GM23248 (cell line): Measurements from ENCODE around the gene AFF3. TPM values are rescaled to one million over a fixed set of nuclear protein-coding genes. Genes with fewer than 3 reads are reported as not detected.
A peak's percentile ranks its signal among the peaks of the same experiment; 100 is the strongest.

Experiments
- DNase-seq: peaks from one replicate; pipeline ENCODE4 v3.0.0-alpha.2; 2015
- H2AFZ ChIP-seq: fragments of 200-600 bp; sonication (generic); 2 replicates; pipeline ENCODE4 v1.6.1; 2016; ENCODE audit warnings: antibody characterized with exemption
- H3F3A ChIP-seq: fragments of 200-600 bp; sonication (generic); 2 replicates; pipeline ENCODE4 v1.6.1; 2016; ENCODE audit warnings: mild to moderate bottlenecking, antibody characterized with exemption, mixed run types; ENCODE audit not compliant: insufficient read depth
- H3K27ac ChIP-seq: fragments of 200-600 bp; sonication (generic); 2 replicates; pipeline ENCODE4 v1.5.1; 2016; ENCODE audit warnings: mild to moderate bottlenecking
- H3K27me3 ChIP-seq: fragments of 200-600 bp; sonication (generic); replicated peaks from 2 replicates; pipeline ENCODE4 v1.6.1; 2016; ENCODE audit warnings: mild to moderate bottlenecking; ENCODE audit not compliant: insufficient read depth
- H3K36me3 ChIP-seq: fragments of 200-600 bp; sonication (generic); 2 replicates; pipeline ENCODE4 v1.6.1; 2016; ENCODE audit warnings: low read depth, mild to moderate bottlenecking
- H3K4me1 ChIP-seq: fragments of 200-600 bp; sonication (generic); 2 replicates; pipeline ENCODE4 v1.6.1; 2016; ENCODE audit warnings: mild to moderate bottlenecking; ENCODE audit not compliant: insufficient read depth
- H3K4me2 ChIP-seq: fragments of 200-600 bp; sonication (generic); one replicate; pipeline ENCODE4 v1.6.1; 2016; ENCODE audit warnings: mild to moderate bottlenecking; ENCODE audit not compliant: unreplicated experiment
- H3K4me3 ChIP-seq: fragments of 200-600 bp; sonication (generic); 2 replicates; pipeline ENCODE4 v1.5.1; 2016; ENCODE audit warnings: mild to moderate bottlenecking
- H3K79me2 ChIP-seq: fragments of 200-600 bp; sonication (generic); 2 replicates; pipeline ENCODE4 v1.6.1; 2016; ENCODE audit warnings: mild to moderate bottlenecking; ENCODE audit not compliant: insufficient read depth
- H3K9ac ChIP-seq: fragments of 200-600 bp; sonication (generic); 2 replicates; pipeline ENCODE4 v1.6.1; 2016; ENCODE audit warnings: mild to moderate bottlenecking
- H3K9me2 ChIP-seq: fragments of 200-600 bp; sonication (generic); 2 replicates; pipeline ENCODE4 v1.6.1; 2016; ENCODE audit warnings: mixed run types, mild to moderate bottlenecking, moderate library complexity; ENCODE audit not compliant: insufficient read depth
- H3K9me3 ChIP-seq: fragments of 200-600 bp; sonication (generic); one replicate; pipeline ENCODE4 v1.6.1; 2017; ENCODE audit warnings: low read depth
- H4K20me1 ChIP-seq: fragments of 200-600 bp; sonication (generic); 2 replicates; pipeline ENCODE4 v1.6.0; 2016; ENCODE audit not compliant: insufficient read depth
- EZH2 ChIP-seq: fragments of 200-600 bp; sonication (generic); IDR thresholded peaks from 2 replicates; pipeline ENCODE4 v1.6.1; 2018; ENCODE audit warnings: antibody characterized with exemption, mild to moderate bottlenecking; ENCODE audit not compliant: insufficient read depth, poor library complexity, severe bottlenecking
- EZH2phosphoT487 ChIP-seq: fragments of 200-600 bp; sonication (generic); IDR thresholded peaks from 2 replicates; pipeline ENCODE4 v1.6.1; 2018; ENCODE audit warnings: antibody characterized with exemption, moderate library complexity, mild to moderate bottlenecking, low read depth; ENCODE audit not compliant: insufficient read depth
- WGBS, 2 experiments: methylation state at CpG; one replicate each; pipeline ENCODE4 v1.1.6; 2015 to 2017; ENCODE audit warnings: low lambda C conversion rate in 2 of 2, low coverage in 1 of 2; ENCODE audit errors: missing lambda C conversion rate in 2 of 2; 5-methylcytosine and 5-hydroxymethylcytosine counted together
- in situ Hi-C: fragments of 300-500 bp; cut with MboI; formaldehyde crosslinking; loops from 2 replicates; pipeline ENCODE4 v1.15.0; 2020
- polyA plus RNA-seq: library from polyadenylated mRNA; unstranded; fragments of >200 nt; fragmentation: Nextera tagmentation; extraction: Ambion mirVana; gene quantifications from 2 replicates; pipeline ENCODE4 v1.2.1, GENCODE V29; 2016
- total RNA-seq: library from RNA; depleted of rRNA; stranded (reverse); fragments of >200 nt; shearing (Covaris generic); gene quantifications from 2 replicates; pipeline ENCODE4 v1.2.3, GENCODE V29; 2014

The AFF3 gene
- total and polyA plus RNA-seq, 2 experiments from 2014 or later = 0.56 to 0.86 TPM

DNA sequence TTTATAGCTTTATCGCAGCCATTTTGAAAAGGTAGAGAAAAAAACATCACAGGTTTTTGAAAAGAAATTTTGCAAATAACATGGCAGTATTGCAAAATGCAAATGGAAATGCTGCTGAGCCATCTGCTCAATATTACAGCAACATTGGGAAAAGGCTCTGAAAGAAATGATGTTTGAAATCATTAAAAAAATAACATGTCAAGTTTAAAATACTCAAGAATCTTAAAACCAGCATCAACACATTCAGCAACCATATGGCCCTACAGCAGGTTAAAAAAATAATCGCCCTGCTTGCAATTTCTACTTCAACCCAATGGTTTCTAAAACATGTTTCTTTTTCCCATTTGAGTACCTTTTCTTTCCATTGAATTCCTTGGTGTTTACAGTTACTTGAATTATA, 289.4 kb downstream of the AFF3 start:
- Histone ChIP-seq H3K4me1 (no peaks in the 10 kb centered on the region), H3K9me3 (no peaks in the 10 kb centered on the region), H4K20me1 (no peaks in the 10 kb centered on the region), H3K4me2 (no peak overlapping the region), H3K9ac (no peak overlapping the region), H3K9me2 (no peaks in the 10 kb centered on the region), H2AFZ (no peak overlapping the region), H3K27ac (no peak overlapping the region), H3F3A (no peaks in the 10 kb centered on the region), H3K79me2 (no peaks in the 10 kb centered on the region), H3K27me3 (no peaks in the 10 kb centered on the region), H3K36me3 (no peaks in the 10 kb centered on the region), H3K4me3 (no peak overlapping the region)
- in situ Hi-C loops = no loop called here
- no peak for DNase-seq
- WGBS, 2 experiments = 66 to 76% methylated on average over 2 of the region's 2 CpGs
- TF ChIP-seq EZH2phosphoT487 (no peak), EZH2 (no peak)

DNA sequence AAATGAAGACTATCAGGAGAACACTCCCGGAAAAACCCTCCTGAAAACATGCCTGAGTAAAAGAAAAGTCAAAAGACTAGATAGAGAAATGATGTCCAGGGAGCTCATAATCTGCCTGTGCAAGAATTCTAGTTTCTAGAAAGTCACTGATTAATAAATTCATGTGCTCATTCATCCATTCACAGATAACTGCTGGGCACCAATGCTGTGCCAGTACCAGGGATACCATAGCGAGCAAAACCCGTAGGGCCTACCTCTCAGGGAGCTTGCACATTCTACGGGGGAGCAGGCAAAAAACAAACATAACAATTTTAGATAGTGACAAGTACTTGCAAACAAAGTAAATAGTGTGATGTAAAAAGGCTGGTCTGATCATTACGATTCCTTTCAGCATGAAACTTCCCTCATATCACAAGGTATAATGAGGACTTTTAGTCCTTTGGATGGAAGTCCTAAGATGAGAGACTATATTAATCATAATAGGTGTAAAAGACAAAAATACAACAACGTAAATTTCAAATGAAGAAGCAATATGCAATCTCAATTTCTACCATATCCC, 289.9 kb downstream of the AFF3 start:
- H3F3A ChIP-seq = no peaks in the 10 kb centered on the region

DNA sequence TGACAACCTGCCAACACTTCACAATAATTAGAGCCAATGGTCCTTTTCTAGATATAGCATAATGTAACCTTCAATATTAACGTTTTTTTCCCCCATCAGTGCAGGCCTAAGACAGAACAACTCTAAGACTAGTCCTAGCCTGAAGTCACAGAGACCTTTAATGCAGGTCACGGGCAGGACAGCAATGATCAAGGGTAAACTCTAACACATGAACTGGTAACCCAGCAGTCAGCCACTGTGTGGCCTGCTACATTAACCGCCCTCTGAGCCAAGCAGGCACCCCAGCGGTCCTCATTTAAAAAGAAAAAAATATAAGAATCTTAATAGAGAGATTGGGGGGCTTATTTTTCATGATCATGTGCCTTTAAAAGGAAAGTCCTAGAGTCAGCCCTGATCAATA, 290.6 kb downstream of the AFF3 start:
- Histone ChIP-seq H3K9me2 (no peaks in the 10 kb centered on the region), H3K79me2 (no peaks in the 10 kb centered on the region), H4K20me1 (no peaks in the 10 kb centered on the region), H3K4me2 (no peak overlapping the region), H3K27me3 (no peaks in the 10 kb centered on the region), H3K27ac (no peak overlapping the region), H3K4me1 (no peaks in the 10 kb centered on the region), H3K9ac (no peak overlapping the region), H3F3A (no peaks in the 10 kb centered on the region), H2AFZ (no peak overlapping the region), H3K4me3 (no peak overlapping the region), H3K36me3 (no peaks in the 10 kb centered on the region), H3K9me3 (no peaks in the 10 kb centered on the region)
- in situ Hi-C loops = no loop called here
- DNase-seq = no peak
- WGBS, 2 experiments = 68 to 73% methylated on average over 4 of the region's 4 CpGs
- TF ChIP-seq EZH2phosphoT487 (no peak), EZH2 (no peak)

More for the DNA sequence above, 289.9 kb downstream of the AFF3 start:
- Histone ChIP-seq H3K9ac (no peak overlapping the region), H4K20me1 (no peaks in the 10 kb centered on the region), H3K9me3 (no peaks in the 10 kb centered on the region), H3K4me2 (no peak overlapping the region), H3K27ac (no peak overlapping the region), H3K4me1 (no peaks in the 10 kb centered on the region), H3K27me3 (no peaks in the 10 kb centered on the region), H3K79me2 (no peaks in the 10 kb centered on the region), H3K9me2 (no peaks in the 10 kb centered on the region), H3K4me3 (no peak overlapping the region), H3K36me3 (no peaks in the 10 kb centered on the region), H2AFZ (no peak overlapping the region)
- TF ChIP-seq EZH2phosphoT487 = no peak
- no peak for TF ChIP-seq EZH2
- in situ Hi-C loops = no loop called here
- no peak for DNase-seq
- WGBS, 2 experiments = 79 to 80% methylated on average over 6 of the region's 6 CpGs

DNA sequence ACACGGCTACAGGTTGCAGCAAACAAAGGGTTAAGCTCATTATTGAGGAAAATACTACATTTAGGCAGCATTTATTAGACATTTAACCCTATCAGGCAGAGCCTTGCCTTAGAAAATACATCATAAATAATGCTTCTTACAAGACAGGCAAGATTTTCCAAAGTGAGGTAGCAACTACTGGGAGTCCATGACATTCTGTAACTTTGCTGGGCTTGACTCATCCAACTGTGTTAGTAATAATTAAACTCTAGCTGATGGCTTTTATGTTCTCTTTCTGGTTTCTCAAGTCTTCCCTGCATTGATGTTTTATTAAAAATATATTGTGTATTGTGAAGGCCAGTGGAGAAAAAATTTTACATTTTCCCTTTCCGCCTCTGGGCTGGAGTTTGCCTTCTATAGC, 291.3 kb downstream of the AFF3 start:
- Histone ChIP-seq H3K79me2 (no peaks in the 10 kb centered on the region), H3K27ac (no peak overlapping the region), H4K20me1 (no peaks in the 10 kb centered on the region), H3K36me3 (no peaks in the 10 kb centered on the region), H3K4me2 (no peak overlapping the region), H3F3A (no peaks in the 10 kb centered on the region), H3K4me3 (no peak overlapping the region), H3K9me2 (no peaks in the 10 kb centered on the region), H2AFZ (no peak overlapping the region), H3K4me1 (no peaks in the 10 kb centered on the region), H3K9me3 (no peaks in the 10 kb centered on the region), H3K9ac (no peak overlapping the region), H3K27me3 (no peaks in the 10 kb centered on the region)
- in situ Hi-C loops = no loop called here
- no peak for TF ChIP-seq EZH2phosphoT487
- TF ChIP-seq EZH2 = no peak
- 62 to 63% methylated on average over 2 of the region's 2 CpGs for WGBS, 2 experiments
- peak; percentile 20 for DNase-seq
